Tibial nerve (tissue), 3 donors: Measurements from ENCODE around the gene LETMD1.

Experiments
- POLR2A ChIP-seq, 2 donors: fragments of 450-650 bp; IDR thresholded peaks; one replicate each; pipeline ENCODE4 v1.6.1; 2017; ENCODE audit warnings: antibody characterized with exemption in 2 of 2, mild to moderate bottlenecking in 2 of 2, moderate library complexity in 2 of 2
- TF ChIP-seq, protein P1 (sequence below), 5 experiments: fragments of 200-600 bp in 3 of 5; fragments of 450-650 bp in 2 of 5; sonication (generic) in 3 of 5; IDR thresholded peaks; one replicate each; pipeline ENCODE4 v1.5.1; 2016 to 2019; ENCODE audit warnings: antibody characterized with exemption in 5 of 5, mild to moderate bottlenecking in 3 of 5, moderate library complexity in 2 of 5

DNA sequence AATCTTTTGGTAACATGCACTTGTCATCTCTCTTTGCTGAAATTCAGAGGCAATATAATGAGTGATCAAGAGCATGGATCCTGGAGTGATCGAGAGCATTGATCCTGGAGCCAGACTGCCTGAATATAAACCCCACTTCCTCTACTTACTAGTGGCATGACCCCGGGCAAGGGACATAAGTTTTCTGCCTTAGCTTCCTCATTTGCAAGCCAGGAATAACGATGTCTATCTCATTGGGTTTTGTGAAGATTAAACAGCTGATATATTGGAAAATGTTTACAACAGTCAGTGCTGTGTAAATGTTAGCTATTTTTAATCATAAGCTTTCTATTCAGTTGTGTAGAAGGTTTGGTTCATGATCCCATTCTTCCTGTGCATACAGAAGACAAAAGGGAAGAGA lies 37.6 kb downstream of the LETMD1 start:
- TF ChIP-seq, protein P1, sequence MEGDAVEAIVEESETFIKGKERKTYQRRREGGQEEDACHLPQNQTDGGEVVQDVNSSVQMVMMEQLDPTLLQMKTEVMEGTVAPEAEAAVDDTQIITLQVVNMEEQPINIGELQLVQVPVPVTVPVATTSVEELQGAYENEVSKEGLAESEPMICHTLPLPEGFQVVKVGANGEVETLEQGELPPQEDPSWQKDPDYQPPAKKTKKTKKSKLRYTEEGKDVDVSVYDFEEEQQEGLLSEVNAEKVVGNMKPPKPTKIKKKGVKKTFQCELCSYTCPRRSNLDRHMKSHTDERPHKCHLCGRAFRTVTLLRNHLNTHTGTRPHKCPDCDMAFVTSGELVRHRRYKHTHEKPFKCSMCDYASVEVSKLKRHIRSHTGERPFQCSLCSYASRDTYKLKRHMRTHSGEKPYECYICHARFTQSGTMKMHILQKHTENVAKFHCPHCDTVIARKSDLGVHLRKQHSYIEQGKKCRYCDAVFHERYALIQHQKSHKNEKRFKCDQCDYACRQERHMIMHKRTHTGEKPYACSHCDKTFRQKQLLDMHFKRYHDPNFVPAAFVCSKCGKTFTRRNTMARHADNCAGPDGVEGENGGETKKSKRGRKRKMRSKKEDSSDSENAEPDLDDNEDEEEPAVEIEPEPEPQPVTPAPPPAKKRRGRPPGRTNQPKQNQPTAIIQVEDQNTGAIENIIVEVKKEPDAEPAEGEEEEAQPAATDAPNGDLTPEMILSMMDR (IDR thresholded peaks at IDR 0.05): no peak
- TF ChIP-seq POLR2A (IDR thresholded peaks at IDR 0.05): no peak
